ENCODE results near the gene ARPIN.
"Not testable (repeated sequence)": the region's sequence is repeated elsewhere in the genome, so short reads cannot be mapped to it uniquely, and the experiment has no call there.

ARPIN gene

GRCh38 chr15:89893027-89893426, 19.7 kb downstream of the ARPIN start:
- Histone ChIP-seq H3K36me3 (ENCODE audit: low read depth) (peaks cover 37% of the 10 kb centered on the region), H3K4me1 (ENCODE audit: insufficient read depth, poor library complexity, severe bottlenecking) (peaks cover 13% of the 10 kb centered on the region), H3K4me3 (ENCODE audit: severe bottlenecking) (peak overlapping the region; percentile 86), H3K27ac (ENCODE audit: poor library complexity, severe bottlenecking) (peak overlapping the region; percentile 70), H3K9me3 (ENCODE audit: severe bottlenecking) (no peaks in the 10 kb centered on the region), H3K27me3 (ENCODE audit: insufficient read depth, poor library complexity, severe bottlenecking) (no peaks in the 10 kb centered on the region)
- DNase-seq (ENCODE audit: low spot score) = no peak
- no peak for ATAC-seq (ENCODE audit: low read depth)
- TF ChIP-seq CTCF (IDR thresholded peaks at IDR 0.05; ENCODE audit: poor library complexity, severe bottlenecking) = no peak

- TF ChIP-seq CTCF (IDR thresholded peaks at IDR 0.05; ENCODE audit: poor library complexity, severe bottlenecking) = peak; percentile 82
- no peaks in the 10 kb centered on the region for H3K9me3 ChIP-seq (ENCODE audit: severe bottlenecking)
- peaks cover 84% of the 10 kb centered on the region for H3K36me3 ChIP-seq (ENCODE audit: low read depth)
- H3K27ac ChIP-seq (ENCODE audit: poor library complexity, severe bottlenecking) = no peak overlapping the region
- peaks cover 10% of the 10 kb centered on the region for H3K4me1 ChIP-seq (ENCODE audit: insufficient read depth, poor library complexity, severe bottlenecking)
- H3K4me3 ChIP-seq (ENCODE audit: severe bottlenecking) = no peak overlapping the region
- ATAC-seq (ENCODE audit: low read depth) (peak; percentile 59; the same call in 2 of the 3 replicates), DNase-seq (ENCODE audit: low spot score) (no peak)
- no peaks in the 10 kb centered on the region for H3K27me3 ChIP-seq (ENCODE audit: insufficient read depth, poor library complexity, severe bottlenecking)
Observed at GRCh38 chr15:89888214-89888804, 24.4 kb downstream of the ARPIN start.

GRCh38 chr15:89885611-89886010, 27.1 kb downstream of the ARPIN start:
- no peaks in the 10 kb centered on the region for H3K27me3 ChIP-seq (ENCODE audit: insufficient read depth, poor library complexity, severe bottlenecking)
- ATAC-seq (ENCODE audit: low read depth) = no peak
- no peaks in the 10 kb centered on the region for H3K4me1 ChIP-seq (ENCODE audit: insufficient read depth, poor library complexity, severe bottlenecking)
- H3K27ac ChIP-seq (ENCODE audit: poor library complexity, severe bottlenecking) = no peak overlapping the region
- H3K4me3 ChIP-seq (ENCODE audit: severe bottlenecking) = no peak overlapping the region
- DNase-seq (ENCODE audit: low spot score) = no peak
- peaks cover 92% of the 10 kb centered on the region for H3K36me3 ChIP-seq (ENCODE audit: low read depth)
- H3K9me3 ChIP-seq (ENCODE audit: severe bottlenecking) = no peaks in the 10 kb centered on the region
- TF ChIP-seq CTCF (IDR thresholded peaks at IDR 0.05; ENCODE audit: poor library complexity, severe bottlenecking) = no peak

- not testable (repeated sequence) for H3K9me3 ChIP-seq (ENCODE audit: severe bottlenecking); H3K27ac ChIP-seq (ENCODE audit: poor library complexity, severe bottlenecking); DNase-seq (ENCODE audit: low spot score); ATAC-seq (ENCODE audit: low read depth); H3K4me3 ChIP-seq (ENCODE audit: severe bottlenecking); H3K27me3 ChIP-seq (ENCODE audit: insufficient read depth, poor library complexity, severe bottlenecking); H3K4me1 ChIP-seq (ENCODE audit: insufficient read depth, poor library complexity, severe bottlenecking)
- peaks cover 89% of the 10 kb centered on the region for H3K36me3 ChIP-seq (ENCODE audit: low read depth)
Observed at GRCh38 chr15:89885179-89885578, 27.6 kb downstream of the ARPIN start.

- Histone ChIP-seq H3K9me3 (ENCODE audit: severe bottlenecking) (no peaks in the 10 kb centered on the region), H3K36me3 (ENCODE audit: low read depth) (peaks cover 91% of the 10 kb centered on the region), H3K4me3 (ENCODE audit: severe bottlenecking) (no peak overlapping the region), H3K27ac (ENCODE audit: poor library complexity, severe bottlenecking) (no peak overlapping the region), H3K4me1 (ENCODE audit: insufficient read depth, poor library complexity, severe bottlenecking) (no peaks in the 10 kb centered on the region), H3K27me3 (ENCODE audit: insufficient read depth, poor library complexity, severe bottlenecking) (no peaks in the 10 kb centered on the region)
- TF ChIP-seq CTCF (IDR thresholded peaks at IDR 0.05; ENCODE audit: poor library complexity, severe bottlenecking) = no peak
- ATAC-seq (ENCODE audit: low read depth) (no peak), DNase-seq (ENCODE audit: low spot score) (no peak)
Observed at GRCh38 chr15:89883518-89883917, 29.2 kb downstream of the ARPIN start.

Data from RWPE2 (cell line).